NCI-H2196 treated with DMSO at 0.1 percent for 48 hours (cell line): ENCODE results near the gene PPFIA4.

Experiments used
- DNase-seq: peaks from one replicate; lab custom pipeline; 2025; ENCODE audit not compliant: unreplicated experiment; lab: John Stamatoyannopoulos, UW

PPFIA4 gene

DNA sequence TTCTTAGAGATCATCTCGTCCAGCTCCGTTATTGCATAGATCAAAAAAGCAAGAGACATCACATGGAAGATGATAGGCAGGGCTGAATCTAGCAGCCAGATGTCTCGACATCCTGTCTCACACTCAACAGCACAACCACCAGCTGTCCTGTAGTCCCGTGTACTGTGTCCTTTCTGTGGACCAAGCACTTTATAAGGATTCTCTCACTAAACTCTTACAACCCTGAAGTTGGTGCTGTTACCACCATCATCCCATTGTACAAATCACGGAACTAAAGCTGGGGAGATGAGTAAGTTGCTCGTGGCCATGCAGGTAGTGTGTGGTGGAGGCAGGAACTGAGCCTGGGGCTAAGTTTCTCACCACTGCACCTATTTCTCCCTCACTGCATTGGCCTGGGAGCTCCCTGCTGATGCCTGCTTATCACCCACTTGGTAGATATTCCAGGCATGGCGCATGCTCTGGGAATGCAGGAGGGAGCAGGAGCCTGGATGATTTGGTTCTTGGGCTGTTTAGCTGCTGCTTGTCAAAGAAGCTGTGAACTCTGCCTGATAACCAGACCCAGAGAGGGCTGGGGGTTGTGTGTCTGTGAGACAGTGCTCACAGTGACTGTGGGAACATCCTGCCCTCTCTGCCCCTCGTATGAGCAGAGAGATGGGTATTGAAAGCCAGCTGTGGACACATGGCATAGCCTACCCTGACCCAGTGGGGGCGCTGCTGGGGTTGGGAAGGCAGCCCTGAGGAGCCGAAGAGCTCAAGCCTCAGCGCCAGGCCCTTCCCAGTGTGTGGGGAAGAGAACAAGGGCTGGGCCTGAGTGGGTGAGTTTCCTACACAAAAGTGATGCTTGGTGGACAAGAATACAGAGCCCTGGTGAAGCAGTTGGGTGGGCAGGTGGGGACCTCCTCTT lies 13.6 kb downstream of the PPFIA4 start:
- DNase-seq = no peak

- DNase-seq = no peak
Measured at GRCh38 chr1:203040513-203041275, 14.4 kb downstream of the PPFIA4 start.

- DNase-seq = no peak
Measured at GRCh38 chr1:203041351-203041932, 15.2 kb downstream of the PPFIA4 start.

DNA sequence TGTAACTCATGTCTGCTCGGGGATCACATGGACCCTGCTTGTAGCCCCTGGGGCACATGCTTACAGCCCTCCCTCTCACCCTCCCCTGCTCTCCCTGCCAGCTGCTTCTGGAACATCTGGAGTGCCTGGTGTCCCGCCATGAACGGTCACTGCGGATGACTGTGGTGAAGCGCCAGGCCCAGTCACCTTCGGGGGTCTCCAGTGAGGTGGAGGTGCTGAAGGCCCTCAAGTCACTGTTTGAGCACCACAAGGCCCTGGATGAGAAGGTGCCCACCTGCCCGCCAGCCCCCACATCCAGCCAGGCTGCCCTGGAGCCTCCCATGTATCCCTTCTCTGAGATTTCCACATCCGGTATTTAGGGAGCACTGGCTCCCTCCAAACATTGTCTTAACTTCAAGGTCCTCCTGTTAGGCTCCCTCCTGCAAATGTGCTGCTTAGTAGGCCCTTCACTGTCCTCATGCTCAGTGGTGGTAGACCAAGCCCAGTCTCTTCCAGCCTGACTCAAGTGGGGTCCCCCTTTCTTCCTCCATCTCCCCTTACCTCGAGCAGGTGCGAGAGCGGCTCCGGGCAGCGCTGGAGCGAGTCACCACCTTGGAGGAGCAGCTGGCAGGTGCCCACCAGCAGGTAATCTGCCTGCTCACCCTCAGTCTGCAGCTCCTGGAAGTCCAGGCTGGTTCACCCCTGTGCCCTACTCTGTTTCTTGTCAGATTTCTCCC lies 17.7 kb downstream of the PPFIA4 start:
- no peak for DNase-seq

GRCh38 chr1:203044546-203045250 lies 18.4 kb downstream of the PPFIA4 start:
- no peak for DNase-seq

DNA sequence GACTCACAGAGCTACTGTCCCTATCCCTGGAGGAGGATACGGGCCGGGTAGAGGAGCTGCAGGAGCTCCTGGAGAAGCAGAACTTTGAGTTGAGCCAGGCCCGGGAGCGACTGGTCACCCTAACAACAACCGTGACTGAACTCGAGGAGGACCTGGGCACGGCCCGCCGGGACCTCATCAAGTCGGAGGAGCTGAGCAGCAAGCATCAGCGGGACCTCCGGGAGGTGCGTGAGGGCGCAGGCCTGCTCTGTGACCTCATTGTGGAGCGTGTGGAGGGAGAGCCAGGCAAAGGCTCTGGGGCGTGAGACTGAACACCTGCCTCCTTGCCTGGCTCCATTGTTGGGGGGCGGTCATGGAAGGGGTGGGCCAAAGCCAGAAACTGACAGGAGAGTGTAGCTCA lies 19.0 kb downstream of the PPFIA4 start:
- DNase-seq = no peak

DNA sequence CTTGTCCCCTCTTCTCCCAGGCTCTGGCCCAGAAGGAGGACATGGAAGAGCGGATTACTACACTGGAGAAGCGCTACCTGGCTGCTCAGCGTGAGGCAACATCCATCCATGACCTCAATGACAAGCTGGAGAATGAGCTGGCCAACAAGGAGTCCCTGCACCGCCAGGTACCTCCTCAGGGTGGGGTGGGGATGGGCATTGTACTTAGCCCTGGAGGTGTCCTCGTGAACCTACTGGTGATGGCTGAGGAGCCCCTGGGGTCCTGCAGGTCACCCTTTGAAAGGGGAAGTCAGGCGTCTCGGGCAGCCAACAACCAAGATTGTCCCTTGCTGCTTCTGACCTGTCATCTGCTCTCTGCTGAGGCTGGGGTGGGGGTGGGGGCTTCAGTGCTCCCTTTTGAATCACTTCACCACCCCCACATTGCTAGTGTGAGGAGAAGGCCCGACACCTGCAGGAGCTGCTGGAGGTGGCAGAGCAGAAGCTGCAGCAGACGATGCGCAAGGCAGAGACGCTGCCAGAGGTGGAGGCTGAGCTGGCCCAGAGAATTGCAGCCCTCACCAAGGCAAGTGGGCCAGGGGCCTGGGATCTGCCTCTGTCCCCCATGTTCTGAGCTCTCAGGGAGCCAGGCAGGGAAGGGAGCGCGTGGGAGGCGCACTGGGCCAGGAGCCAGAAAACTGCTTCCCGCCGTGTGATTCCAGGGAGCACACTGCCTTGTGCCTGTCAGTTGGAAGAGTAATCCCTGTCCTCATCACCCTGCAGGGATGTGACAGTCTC lies 19.7 kb downstream of the PPFIA4 start:
- DNase-seq = no peak

DNA sequence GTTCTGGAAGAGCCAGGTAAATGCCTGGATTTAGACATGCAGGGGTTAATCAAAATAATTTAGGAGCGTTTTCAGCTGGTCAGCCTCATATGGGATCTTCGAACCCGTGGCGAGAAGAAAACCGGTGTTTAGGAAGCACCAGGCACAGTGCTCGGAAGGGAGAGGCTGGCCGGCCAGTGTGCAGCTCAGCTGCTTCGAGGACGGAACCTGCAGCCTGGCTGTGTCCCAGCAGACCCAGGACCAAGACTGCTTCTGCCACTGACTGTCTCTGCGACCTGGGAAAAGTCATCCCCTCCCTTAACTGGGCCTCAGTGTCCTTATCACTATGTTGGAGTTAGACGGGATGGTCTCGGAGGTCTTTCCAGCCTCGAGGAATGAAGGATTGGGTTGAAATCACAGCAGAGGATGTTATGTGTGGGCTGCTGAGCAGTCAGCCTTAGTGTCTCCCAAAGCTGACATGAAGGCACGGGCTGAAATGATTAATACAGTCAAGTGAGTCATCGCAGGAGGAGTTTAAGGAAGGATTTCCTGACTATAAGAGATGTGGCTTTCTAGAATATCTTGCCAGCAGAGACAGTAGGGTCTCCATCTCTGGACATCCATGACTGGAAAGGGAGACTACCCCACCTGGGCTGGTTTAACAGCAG lies 20.8 kb downstream of the PPFIA4 start:
- DNase-seq = no peak

DNA sequence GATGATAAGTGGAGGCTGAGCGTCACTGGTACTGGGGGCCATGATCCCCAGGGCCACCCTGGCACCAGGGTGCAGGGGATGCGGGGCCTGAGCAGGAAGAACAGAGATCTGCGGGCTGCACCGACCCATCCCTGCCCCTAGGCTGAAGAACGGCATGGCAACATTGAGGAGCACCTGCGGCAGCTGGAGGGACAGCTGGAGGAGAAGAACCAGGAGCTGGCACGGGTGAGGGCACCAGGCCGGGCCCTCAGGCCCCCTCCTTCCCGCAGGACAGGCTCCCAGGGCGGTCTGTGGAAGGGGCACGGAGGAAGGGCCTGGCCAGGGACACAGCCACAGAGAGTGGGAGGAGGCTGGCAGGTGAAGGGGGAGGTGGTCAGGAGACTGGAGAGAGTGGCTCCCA lies 21.8 kb downstream of the PPFIA4 start:
- DNase-seq = no peak

GRCh38 chr1:203048555-203049051 lies 22.3 kb downstream of the PPFIA4 start:
- no peak for DNase-seq

GRCh38 chr1:203049077-203049476 lies 22.8 kb downstream of the PPFIA4 start:
- DNase-seq = no peak

DNA sequence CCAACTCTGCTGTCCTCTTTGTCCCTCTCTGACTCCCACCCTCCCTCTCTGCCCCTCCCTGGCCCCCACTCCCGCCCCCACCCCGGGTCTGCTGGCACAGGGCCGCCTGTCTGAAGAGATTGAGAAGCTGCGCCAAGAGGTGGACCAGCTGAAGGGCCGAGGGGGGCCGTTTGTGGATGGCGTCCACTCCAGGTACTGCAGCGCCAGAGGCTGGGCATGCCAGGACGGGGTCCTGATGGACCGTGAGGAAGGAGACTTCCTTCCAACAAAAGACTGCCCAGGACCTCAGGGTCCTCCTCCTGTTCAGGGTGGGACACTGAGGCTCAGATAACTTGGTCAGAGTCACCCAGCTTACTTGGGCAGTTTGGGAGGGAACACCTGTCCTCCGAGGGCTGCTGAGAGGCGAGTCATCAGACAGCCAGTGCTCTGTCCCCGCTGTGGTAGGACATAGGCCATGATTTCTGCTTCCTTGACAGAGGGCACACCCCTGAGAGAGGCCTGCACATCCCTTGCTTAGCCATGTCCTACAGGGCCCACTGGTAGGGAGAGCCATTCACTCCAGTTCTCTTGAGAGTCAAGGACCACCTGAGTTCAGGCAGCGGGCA lies 23.4 kb downstream of the PPFIA4 start:
- DNase-seq = no peak

- DNase-seq = no peak
Measured at GRCh38 chr1:203050826-203051225, 24.5 kb downstream of the PPFIA4 start.

GRCh38 chr1:203051841-203052324 lies 25.6 kb downstream of the PPFIA4 start:
- no peak for DNase-seq

DNA sequence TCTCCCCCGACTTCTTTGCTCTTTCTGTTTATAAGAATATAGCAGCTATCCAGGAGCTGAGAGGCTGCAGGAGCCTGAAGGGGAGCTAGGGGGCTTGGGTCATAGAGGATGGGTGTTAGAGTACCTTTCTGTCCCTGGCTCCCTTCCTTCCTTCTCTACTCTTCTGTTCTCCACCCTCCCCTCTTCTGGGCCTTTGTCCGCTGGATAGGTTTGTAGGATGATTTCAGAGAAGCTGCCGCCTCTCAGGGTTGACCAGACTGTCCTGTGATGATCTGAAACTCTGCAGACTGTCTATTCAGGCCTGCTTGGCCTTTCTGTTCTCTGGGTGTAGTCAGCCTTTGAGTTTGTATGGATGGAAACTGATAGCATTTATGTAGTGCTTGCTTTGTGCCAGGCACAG lies 26.3 kb downstream of the PPFIA4 start:
- no peak for DNase-seq

- DNase-seq = no peak
Measured at GRCh38 chr1:203054184-203054583, 27.9 kb downstream of the PPFIA4 start.

GRCh38 chr1:203054642-203055041 lies 28.4 kb downstream of the PPFIA4 start:
- no peak for DNase-seq

GRCh38 chr1:203055161-203055799 lies 29.0 kb downstream of the PPFIA4 start:
- no peak for DNase-seq
